H9 (cell line): ENCODE data around the gene BAIAP2. TPM values are rescaled to one million over a fixed set of nuclear protein-coding genes. Genes with fewer than 3 reads are reported as not detected.

ENCODE experiments used
- DNase-seq: peaks from one replicate; pipeline ENCODE4 v3.0.0-alpha.2; 2017
- H2AFZ ChIP-seq: one replicate; pipeline ENCODE4 v1.6.1; 2013; ENCODE audit warnings: mild to moderate bottlenecking, low read length, control low read depth, moderate library complexity
- H2AK5ac ChIP-seq: 2 replicates; pipeline ENCODE4 v1.6.1; 2013; ENCODE audit warnings: low read length, control low read depth, mixed read lengths; ENCODE audit not compliant: insufficient read length
- H2BK120ac ChIP-seq: one replicate; pipeline ENCODE4 v1.6.1; 2013; ENCODE audit warnings: low read depth, mild to moderate bottlenecking, low read length, control low read depth, inconsistent platforms; ENCODE audit not compliant: poor library complexity, severe bottlenecking
- H2BK12ac ChIP-seq: 2 replicates; pipeline ENCODE4 v1.6.1; 2013; ENCODE audit warnings: low read length, control low read depth, mixed read lengths, low read depth; ENCODE audit not compliant: insufficient read length
- H2BK15ac ChIP-seq: 2 replicates; pipeline ENCODE4 v1.6.1; 2013; ENCODE audit warnings: low read depth, low read length, control low read depth
- H2BK20ac ChIP-seq: one replicate; pipeline ENCODE4 v1.6.1; 2013; ENCODE audit warnings: low read depth, mild to moderate bottlenecking, low read length, control low read depth, inconsistent platforms; ENCODE audit not compliant: poor library complexity, severe bottlenecking
- H2BK5ac ChIP-seq: 2 replicates; pipeline ENCODE4 v1.6.1; 2013; ENCODE audit warnings: low read length, control low read depth, mixed read lengths; ENCODE audit not compliant: insufficient read length
- H3K14ac ChIP-seq: 2 replicates; pipeline ENCODE4 v1.6.1; 2013; ENCODE audit warnings: low read length, control low read depth; ENCODE audit not compliant: insufficient read depth
- H3K18ac ChIP-seq: 2 replicates; pipeline ENCODE4 v1.6.1; 2013; ENCODE audit warnings: low read depth, mild to moderate bottlenecking, mixed read lengths, low read length, control low read depth; ENCODE audit not compliant: insufficient read length
- H3K23ac ChIP-seq: 2 replicates; pipeline ENCODE4 v1.6.1; 2013; ENCODE audit warnings: low read length, control low read depth, mixed read lengths, low read depth; ENCODE audit not compliant: insufficient read length
- H3K23me2 ChIP-seq: 2 replicates; pipeline ENCODE4 v1.6.1; 2013; ENCODE audit warnings: low read depth, mild to moderate bottlenecking, mixed read lengths, low read length, control low read depth; ENCODE audit not compliant: insufficient read length, poor library complexity, severe bottlenecking
- H3K27ac ChIP-seq: 2 replicates; pipeline ENCODE4 v1.5.1; 2013; ENCODE audit warnings: low read length, control low read depth, mixed read lengths, low read depth; ENCODE audit not compliant: insufficient read length
- H3K27me3 ChIP-seq: 2 replicates; pipeline ENCODE4 v1.6.1; 2013; ENCODE audit warnings: low read length, control low read depth, inconsistent platforms; ENCODE audit not compliant: insufficient read depth
- H3K4ac ChIP-seq: 2 replicates; pipeline ENCODE4 v1.6.1; 2013; ENCODE audit warnings: low read depth, mild to moderate bottlenecking, control low read depth, inconsistent platforms, low read length, moderate library complexity
- H3K4me1 ChIP-seq: 2 replicates; pipeline ENCODE4 v1.6.1; 2013; ENCODE audit warnings: low read length, control low read depth, inconsistent platforms; ENCODE audit not compliant: insufficient read depth
- H3K4me2 ChIP-seq: 2 replicates; pipeline ENCODE4 v1.6.1; 2013; ENCODE audit warnings: low read length, control low read depth, mixed read lengths; ENCODE audit not compliant: insufficient read length, insufficient read depth
- H3K56ac ChIP-seq: 2 replicates; pipeline ENCODE4 v1.6.1; 2013; ENCODE audit warnings: low read depth, mild to moderate bottlenecking, mixed read lengths, low read length, control low read depth; ENCODE audit not compliant: insufficient read length
- H3K79me1 ChIP-seq: 2 replicates; pipeline ENCODE4 v1.6.1; 2013; ENCODE audit warnings: low read depth, mild to moderate bottlenecking, moderate library complexity, low read length, control low read depth, inconsistent platforms; ENCODE audit not compliant: insufficient read depth, poor library complexity, severe bottlenecking
- H3K79me2 ChIP-seq: 2 replicates; pipeline ENCODE4 v1.6.1; 2013; ENCODE audit warnings: low read length, control low read depth, inconsistent platforms; ENCODE audit not compliant: insufficient read depth
- H3K9ac ChIP-seq: 2 replicates; pipeline ENCODE4 v1.6.1; 2013; ENCODE audit warnings: low read length, control low read depth, mixed read lengths; ENCODE audit not compliant: insufficient read length; ENCODE audit errors: extremely low read depth
- H3K9me3 ChIP-seq: one replicate; pipeline ENCODE4 v1.6.1; 2013; ENCODE audit warnings: low read depth, low read length, inconsistent platforms; ENCODE audit not compliant: control insufficient read depth
- H3T11ph ChIP-seq: one replicate; pipeline ENCODE4 v1.6.1; 2013; ENCODE audit warnings: mild to moderate bottlenecking, low read length, control low read depth, inconsistent platforms
- H4K20me1 ChIP-seq: one replicate; pipeline ENCODE4 v1.6.1; 2013; ENCODE audit not compliant: control insufficient read depth, insufficient read length, insufficient read depth
- H4K5ac ChIP-seq: 2 replicates; pipeline ENCODE4 v1.6.1; 2013; ENCODE audit warnings: low read depth, mild to moderate bottlenecking, mixed read lengths, low read length, control low read depth; ENCODE audit not compliant: insufficient read length
- H4K8ac ChIP-seq: replicated peaks from 2 replicates; pipeline ENCODE4 v1.6.1; 2013; ENCODE audit warnings: low read length, control low read depth, mixed read lengths, low read depth; ENCODE audit not compliant: insufficient read length
- H4K91ac ChIP-seq: 2 replicates; pipeline ENCODE4 v1.6.1; 2013; ENCODE audit warnings: low read depth, mild to moderate bottlenecking, moderate library complexity, mixed read lengths, low read length, control low read depth; ENCODE audit not compliant: insufficient read length
- H3K27ac Mint-ChIP-seq, 3 experiments: 2 replicates in 2 of 3; 3 replicates in 1 of 3; pipeline ENCODE4 v1.8.0; 2020 to 2021; ENCODE audit warnings: mixed read lengths in 3 of 3, mild to moderate bottlenecking in 1 of 3, moderate library complexity in 1 of 3
- H3K27me3 Mint-ChIP-seq: 2 replicates; pipeline ENCODE4 v1.8.0; 2021; ENCODE audit warnings: low read depth, mild to moderate bottlenecking, moderate library complexity, mixed read lengths
- H3K36me3 Mint-ChIP-seq, 3 experiments: 2 replicates in 2 of 3; 3 replicates in 1 of 3; pipeline ENCODE4 v1.8.0; 2020 to 2021; ENCODE audit warnings: low read depth in 3 of 3, mixed read lengths in 3 of 3; ENCODE audit not compliant: insufficient read depth in 1 of 3
- H3K4me1 Mint-ChIP-seq, 2 experiments: 2 replicates each; pipeline ENCODE4 v1.8.0; 2020; ENCODE audit warnings: mixed read lengths in 2 of 2
- H3K4me3 Mint-ChIP-seq, 2 experiments: 2 replicates in 1 of 2; 3 replicates in 1 of 2; pipeline ENCODE4 v1.8.0; 2020 to 2021; ENCODE audit warnings: mild to moderate bottlenecking in 2 of 2, mixed read lengths in 2 of 2, moderate library complexity in 1 of 2
- H3K9me3 Mint-ChIP-seq, 2 experiments: 2 replicates in 1 of 2; 3 replicates in 1 of 2; pipeline ENCODE4 v1.8.0; 2020; ENCODE audit warnings: mild to moderate bottlenecking in 2 of 2, mixed read lengths in 2 of 2, moderate library complexity in 1 of 2
- WGBS: extraction: QIAGEN DNeasy Blood & Tissue Kit; methylation state at CpG from one replicate; pipeline ENCODE4 v1.1.7; 2013; ENCODE audit warnings: missing lambda C conversion rate, low lambda C conversion rate, mixed read lengths; ENCODE audit not compliant: insufficient read length; ENCODE audit errors: extremely low coverage; 5-methylcytosine and 5-hydroxymethylcytosine counted together
- total RNA-seq: library from RNA; stranded (reverse); gene quantifications from 2 replicates; pipeline ENCODE4 v1.2.1, GENCODE V29; 2021
- TF ChIP-seq, protein P1 (sequence below): fragments of 200-600 bp; sonication (generic); conservative IDR thresholded peaks from 3 replicates; pipeline ENCODE4 v1.8.0; 2021; ENCODE audit warnings: antibody characterized with exemption, mild to moderate bottlenecking

Gene BAIAP2
- total RNA-seq, 1 experiment from 2014 or later: 27.8 TPM

DNA sequence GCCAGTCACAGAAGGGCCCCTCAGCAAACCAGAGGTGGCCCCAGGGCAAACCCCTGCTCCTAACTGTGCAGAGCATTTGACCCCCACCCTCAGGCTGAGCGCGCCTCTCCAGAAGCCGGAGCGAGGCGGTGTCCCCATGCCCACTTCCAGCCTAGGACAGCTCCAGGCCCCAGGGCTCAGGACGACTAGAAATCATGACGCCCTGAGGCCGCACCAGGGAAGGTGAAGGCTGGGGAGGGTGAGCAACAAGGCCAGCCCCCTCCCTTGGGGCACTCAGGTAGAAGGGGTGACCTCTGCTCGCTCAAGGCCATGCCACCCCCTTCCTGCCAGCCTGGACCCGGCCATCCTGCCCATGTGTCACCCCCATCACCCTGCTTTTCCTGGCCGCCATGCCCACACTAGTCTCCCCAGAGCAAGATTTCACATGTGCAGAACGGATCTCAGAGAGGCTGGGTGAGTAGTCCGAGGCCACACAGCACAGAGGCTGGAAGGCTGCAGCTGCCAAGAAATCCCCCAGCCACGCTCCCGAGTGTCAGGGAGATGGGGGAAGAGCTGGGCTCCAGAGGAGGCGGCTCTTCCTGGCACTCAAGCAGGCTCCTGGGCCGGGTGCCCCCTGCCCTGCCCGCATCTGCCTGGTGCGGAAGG is 128.2 kb downstream of the BAIAP2 start:
- no CpG with 5 or more reads among the region's 19 CpGs for WGBS
- no peak overlapping the region for H3K4ac ChIP-seq
- no peak overlapping the region for H2BK15ac ChIP-seq
- H3K36me3 Mint-ChIP-seq: no peaks in the 10 kb centered on the region
- no peak overlapping the region for H3K18ac ChIP-seq
- no peaks in the 10 kb centered on the region for H3K4me1 ChIP-seq
- H2AK5ac ChIP-seq: no peak overlapping the region
- H3K9me3 Mint-ChIP-seq: no peaks in the 10 kb centered on the region
- no peak overlapping the region for H3K14ac ChIP-seq
- H3K9me3 ChIP-seq: no peaks in the 10 kb centered on the region
- no peak overlapping the region for H3K4me2 ChIP-seq
- H3K27me3 ChIP-seq: no peaks in the 10 kb centered on the region
- no peak overlapping the region for H3T11ph ChIP-seq
- H4K20me1 ChIP-seq: peaks cover 4% of the 10 kb centered on the region
- H3K79me2 ChIP-seq: no peaks in the 10 kb centered on the region
- H3K27ac ChIP-seq: no peak overlapping the region
- H3K27me3 Mint-ChIP-seq: peaks cover 14% of the 10 kb centered on the region
- H3K4me3 Mint-ChIP-seq: no peak overlapping the region
- no peak overlapping the region for H4K91ac ChIP-seq
- peaks cover 3% of the 10 kb centered on the region for H3K23me2 ChIP-seq
- no peak overlapping the region for H3K9ac ChIP-seq
- DNase-seq: no peak
- H3K79me1 ChIP-seq: no peaks in the 10 kb centered on the region
- no peak overlapping the region for H2BK12ac ChIP-seq
- H3K4me1 Mint-ChIP-seq: no peaks in the 10 kb centered on the region
- no peak overlapping the region for H3K23ac ChIP-seq
- no peak overlapping the region for H2AFZ ChIP-seq
- H3K27ac Mint-ChIP-seq: no peak overlapping the region
- no peak overlapping the region for H2BK20ac ChIP-seq
- H4K8ac ChIP-seq: no peak overlapping the region
- H2BK5ac ChIP-seq: no peak overlapping the region
- H3K56ac ChIP-seq: no peak overlapping the region
- no peak overlapping the region for H4K5ac ChIP-seq
- TF ChIP-seq, protein P1, sequence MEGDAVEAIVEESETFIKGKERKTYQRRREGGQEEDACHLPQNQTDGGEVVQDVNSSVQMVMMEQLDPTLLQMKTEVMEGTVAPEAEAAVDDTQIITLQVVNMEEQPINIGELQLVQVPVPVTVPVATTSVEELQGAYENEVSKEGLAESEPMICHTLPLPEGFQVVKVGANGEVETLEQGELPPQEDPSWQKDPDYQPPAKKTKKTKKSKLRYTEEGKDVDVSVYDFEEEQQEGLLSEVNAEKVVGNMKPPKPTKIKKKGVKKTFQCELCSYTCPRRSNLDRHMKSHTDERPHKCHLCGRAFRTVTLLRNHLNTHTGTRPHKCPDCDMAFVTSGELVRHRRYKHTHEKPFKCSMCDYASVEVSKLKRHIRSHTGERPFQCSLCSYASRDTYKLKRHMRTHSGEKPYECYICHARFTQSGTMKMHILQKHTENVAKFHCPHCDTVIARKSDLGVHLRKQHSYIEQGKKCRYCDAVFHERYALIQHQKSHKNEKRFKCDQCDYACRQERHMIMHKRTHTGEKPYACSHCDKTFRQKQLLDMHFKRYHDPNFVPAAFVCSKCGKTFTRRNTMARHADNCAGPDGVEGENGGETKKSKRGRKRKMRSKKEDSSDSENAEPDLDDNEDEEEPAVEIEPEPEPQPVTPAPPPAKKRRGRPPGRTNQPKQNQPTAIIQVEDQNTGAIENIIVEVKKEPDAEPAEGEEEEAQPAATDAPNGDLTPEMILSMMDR: no peak
- no peak overlapping the region for H2BK120ac ChIP-seq
